ENCODE measurements around the gene PPP6R2.
A peak's percentile ranks its signal among the peaks of the same experiment; 100 is the strongest.
"Not testable (repeated sequence)": the region's sequence is repeated elsewhere in the genome, so short reads cannot be mapped to it uniquely, and the experiment has no call there.

PPP6R2 gene

DNA sequence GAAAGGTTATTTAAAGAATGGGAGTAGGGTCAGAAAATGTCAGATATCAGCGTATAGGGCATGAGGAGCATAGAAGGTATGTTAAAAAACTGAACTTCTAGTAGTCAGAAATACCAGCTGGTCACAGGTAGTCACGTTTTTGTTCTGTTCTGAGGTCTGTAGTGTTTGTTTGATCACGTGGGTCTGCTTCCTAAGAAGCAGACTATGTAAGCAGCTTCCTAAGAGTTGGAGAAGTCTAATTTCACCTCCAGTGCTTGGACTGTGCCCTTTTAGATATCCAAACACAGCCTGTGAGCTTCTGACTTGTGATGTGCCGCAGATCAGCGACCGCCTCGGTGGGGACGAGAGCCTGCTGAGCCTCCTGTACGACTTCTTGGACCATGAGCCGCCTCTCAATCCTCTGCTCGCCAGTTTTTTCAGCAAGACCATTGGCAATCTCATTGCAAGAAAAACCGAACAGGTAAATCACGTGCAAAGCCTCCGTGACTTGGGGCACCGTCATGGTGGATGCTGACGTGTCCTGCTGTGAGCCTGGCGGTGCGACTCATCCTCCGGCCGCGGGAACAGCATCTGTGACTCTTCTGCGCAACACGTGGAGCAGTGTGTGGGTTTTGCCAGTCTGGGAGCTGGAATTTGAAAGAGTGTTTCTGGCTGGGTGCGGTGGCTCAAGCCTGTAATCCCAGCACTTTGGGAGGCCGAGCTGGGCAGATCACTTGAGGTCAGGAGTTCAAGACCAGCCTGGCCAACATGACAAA is 63.5 kb downstream of the PPP6R2 start:
- no peak for DNase-seq

DNA sequence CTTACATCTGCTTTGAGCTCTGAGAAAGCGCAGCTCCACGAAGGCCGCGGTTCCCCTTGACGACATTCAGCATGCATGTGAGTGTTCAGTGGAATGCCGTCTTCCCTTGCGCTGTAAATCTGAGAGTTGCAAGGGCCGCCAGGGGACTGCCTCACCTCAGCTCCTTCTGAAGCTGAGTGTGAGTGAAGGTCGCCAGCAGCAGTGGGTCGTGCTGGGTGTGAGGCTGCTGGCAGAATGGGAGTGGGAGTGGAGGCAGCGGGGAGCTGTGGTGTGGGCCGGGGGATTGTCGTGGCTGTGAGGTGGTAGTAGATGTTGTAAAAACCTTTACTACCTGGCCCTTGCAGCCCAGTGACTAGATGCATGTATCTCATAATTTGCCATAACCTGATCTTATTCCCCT is 65.2 kb downstream of the PPP6R2 start:
- no peak for DNase-seq

DNA sequence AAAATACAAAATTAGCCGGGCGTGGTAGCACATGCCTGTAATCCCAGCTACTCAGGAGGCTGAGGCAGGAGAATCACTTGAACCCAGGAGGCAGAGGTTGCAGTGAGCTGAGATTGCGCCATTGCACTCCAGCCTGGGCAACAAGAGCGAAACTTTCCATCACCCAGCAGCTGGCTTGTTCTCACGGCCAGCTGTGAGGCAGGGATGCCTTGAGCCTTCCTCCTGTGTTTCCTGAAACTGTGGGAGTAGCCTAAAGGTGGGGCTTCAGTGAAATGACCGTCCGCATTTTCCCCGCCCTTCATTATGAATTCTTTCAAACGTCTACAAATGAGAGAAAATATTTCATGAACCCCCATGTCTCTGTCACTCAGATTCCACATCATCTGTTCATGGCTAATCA is 65.8 kb downstream of the PPP6R2 start:
- not testable (repeated sequence) for DNase-seq

DNA sequence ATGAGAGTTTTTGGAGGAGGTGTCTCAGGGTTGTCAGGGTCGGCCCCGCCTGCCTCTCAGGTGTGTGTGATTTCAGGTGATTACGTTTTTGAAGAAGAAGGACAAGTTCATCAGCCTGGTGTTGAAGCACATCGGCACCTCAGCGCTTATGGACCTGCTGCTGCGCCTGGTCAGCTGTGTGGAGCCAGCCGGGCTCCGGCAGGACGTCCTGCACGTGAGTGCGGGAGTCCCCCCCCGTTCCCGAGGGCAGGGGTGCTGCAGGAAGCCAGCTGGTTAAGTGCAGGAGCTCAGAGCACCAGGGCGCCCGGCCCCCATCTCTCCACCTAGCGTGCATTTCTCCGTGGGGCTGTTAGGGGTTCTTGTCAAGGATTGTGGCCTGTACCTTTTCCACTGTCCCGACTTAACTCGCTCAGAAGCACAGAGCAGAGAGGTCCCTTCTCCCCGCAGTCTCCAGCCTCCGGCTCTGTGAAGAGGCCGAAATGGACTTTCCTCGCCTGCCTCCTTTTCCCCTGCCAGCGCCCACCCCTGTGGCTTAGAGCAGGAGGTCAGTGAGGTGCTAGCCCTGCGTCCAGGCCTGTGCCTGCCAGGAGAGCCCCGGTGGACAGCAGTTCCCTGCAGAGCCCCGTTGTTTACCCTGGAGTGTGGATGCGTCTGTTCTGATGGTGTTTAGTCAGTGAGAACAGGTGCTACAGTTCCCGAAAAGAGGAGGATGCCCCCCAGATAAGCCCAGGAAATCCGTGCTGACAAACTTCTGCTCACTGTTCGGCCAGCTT is 71.5 kb downstream of the PPP6R2 start:
- no peak for DNase-seq

DNA sequence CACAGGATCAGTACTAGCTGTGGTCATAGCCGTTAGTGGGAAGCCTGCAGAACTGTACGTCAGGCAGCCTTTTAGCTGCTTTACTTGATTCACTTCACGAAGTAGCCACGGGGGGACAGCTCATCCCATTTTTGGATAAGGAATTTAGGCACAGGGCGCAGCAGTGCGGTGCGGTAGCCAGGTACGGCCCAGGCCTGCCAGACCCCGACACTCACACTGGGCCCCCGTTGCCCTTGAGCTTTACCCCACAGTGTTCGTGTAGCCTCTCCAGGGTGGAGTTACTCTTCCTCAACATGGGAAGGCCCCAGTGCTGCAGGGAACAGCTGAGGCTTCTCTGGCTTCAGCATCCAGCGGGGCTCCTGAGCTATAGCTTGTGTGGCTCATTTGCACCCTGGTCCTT is 72.3 kb downstream of the PPP6R2 start:
- no peak for DNase-seq

DNA sequence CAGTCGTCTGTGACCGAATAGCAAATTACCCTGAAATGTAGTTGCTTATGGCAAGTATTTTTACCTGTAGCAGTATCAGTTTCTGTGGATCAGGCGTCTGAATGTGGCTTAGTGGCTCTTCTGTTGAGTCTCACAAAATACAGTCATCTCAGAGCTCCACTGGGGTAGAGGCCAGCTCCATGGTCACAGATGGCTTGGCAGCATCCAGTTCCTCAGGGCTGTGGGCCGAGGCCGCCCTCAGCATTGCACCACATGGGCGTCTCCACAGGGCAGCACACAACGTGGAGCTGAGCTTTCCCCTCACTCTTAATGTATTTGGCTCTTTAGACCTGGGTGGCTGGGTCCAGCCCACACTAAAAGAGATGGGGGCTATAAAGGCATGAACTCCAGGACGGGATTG is 73.9 kb downstream of the PPP6R2 start:
- peak; percentile 49 to 73 for DNase-seq

DNA sequence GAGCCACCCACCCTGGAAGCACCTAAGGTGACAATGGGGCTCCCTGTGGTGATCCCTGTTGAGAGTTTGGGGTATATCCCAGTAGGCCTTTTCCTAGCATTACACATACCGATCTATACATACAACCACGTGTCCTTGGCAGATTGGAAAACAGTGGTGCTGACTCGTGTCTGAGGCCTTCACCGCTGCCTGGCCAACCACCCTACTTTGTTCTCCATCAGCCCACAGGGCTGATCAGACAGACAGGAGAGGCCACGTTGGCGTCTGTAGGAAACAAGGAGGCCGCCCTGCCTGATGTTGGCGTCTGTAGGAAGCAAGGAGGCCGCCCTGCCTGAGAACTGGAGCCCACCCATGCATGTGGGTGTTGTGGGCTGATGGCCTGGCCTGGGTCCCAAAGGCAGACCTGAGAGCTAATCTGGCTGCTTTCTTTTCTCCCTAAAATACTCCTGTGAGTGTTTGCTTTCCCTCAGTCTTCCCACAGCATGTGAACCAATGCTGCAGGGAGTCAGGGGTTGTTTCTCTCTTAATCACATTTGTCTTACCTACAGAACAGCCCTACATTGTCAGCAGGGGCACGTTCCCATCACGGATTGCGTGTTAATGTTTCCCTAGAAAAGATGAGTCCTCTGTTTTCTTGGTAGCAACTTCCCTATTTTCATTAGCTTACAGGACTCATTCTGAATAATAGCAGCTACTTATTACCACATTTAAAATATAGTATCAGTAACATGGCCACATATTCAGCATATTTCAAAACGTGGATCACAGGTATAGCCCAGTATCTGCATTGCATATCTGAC is 74.5 kb downstream of the PPP6R2 start:
- no peak for DNase-seq

DNA sequence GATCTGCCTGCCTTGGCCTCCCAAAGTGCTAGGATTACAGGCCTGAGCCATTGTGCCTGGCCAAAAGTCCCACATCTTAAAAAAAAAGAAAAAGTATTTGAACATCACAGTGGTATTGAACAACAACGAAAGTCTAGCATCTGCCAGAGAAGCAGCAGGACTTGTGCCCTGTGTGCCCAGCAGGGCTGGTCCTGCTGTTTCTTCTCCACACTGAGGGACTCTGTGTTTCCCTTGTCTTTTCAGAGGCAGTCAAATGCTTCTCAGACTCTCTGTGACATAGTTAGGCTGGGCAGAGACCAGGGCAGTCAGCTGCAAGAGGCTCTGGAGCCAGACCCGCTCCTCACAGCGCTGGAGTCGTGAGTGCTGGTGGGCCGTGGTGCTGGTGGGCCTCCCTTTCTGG is 75.5 kb downstream of the PPP6R2 start:
- DNase-seq: no peak

DNA sequence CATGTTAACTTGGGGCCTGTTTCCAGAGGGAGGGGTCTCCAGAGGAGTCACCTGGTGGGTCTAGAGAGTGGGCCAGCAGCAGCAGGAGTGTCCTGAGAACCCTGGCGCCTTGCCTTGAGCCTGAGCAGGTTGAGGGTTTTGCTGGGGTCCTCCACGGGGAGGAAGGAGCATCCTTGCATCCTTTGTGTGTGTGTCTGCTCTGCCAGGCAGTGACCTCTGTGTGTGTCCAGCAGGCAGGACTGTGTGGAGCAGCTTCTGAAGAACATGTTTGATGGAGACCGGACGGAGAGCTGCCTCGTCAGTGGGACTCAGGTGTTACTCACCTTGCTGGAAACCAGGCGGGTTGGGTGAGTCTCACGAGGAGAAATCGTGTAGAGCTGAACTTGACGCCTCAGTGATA is 76.0 kb downstream of the PPP6R2 start:
- no peak for DNase-seq

DNA sequence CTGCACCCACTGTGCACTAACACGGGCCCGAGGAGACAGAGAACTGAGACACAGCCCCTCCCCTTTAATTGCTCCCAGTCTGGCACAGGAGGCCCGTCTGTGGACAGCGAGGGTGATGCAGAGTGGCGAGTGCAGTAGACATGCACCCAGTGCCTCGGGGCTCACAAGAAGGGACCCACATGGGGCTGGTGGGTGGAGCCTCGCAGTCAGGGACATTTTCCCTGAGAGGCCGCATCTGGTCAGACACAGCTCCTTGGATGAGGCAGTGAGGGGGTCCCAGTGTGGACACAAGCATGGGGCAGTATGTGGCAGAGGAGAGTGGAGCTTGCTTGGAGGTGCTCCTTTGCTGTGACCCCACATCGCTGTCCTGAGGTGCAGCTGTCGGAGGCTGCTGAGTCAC is 76.9 kb downstream of the PPP6R2 start:
- no peak for DNase-seq

DNA sequence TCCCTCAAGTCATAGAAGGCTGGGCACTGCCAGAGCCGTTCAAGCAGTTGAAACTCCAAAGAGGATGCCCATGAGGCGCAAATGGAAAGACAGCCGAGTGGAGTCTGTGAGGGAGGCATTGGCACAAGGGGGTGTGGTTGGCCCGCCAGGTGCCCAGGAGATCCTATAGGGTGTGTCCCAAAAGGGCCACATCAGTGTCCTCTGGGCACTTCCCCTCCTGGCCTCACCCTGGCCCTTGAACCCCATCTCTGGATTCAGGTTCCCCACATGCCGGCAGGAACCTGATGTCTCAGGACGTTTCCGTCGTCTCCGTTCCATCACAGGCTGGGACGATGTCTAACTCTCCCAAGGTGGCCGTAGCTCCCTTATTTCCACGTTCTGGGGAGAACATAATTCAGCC is 77.5 kb downstream of the PPP6R2 start:
- no peak for DNase-seq

DNA sequence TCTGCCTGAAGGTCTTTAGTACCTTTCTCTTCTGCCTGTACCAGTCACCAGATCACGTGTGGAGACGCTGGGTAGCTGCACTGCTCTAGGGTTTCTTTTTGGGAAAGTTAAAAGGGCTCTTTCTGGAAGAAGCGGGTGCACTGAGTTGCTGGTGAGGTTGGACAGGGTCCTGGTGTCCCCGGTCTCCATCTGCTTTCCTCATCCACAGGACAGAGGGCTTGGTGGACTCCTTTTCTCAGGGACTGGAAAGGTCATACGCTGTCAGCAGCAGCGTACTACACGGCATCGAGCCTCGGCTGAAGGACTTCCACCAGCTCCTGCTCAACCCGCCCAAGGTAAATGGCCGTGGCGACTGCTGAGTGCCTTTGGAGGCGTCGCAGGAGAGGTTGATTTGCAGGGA is 78.9 kb downstream of the PPP6R2 start:
- DNase-seq: no peak

DNA sequence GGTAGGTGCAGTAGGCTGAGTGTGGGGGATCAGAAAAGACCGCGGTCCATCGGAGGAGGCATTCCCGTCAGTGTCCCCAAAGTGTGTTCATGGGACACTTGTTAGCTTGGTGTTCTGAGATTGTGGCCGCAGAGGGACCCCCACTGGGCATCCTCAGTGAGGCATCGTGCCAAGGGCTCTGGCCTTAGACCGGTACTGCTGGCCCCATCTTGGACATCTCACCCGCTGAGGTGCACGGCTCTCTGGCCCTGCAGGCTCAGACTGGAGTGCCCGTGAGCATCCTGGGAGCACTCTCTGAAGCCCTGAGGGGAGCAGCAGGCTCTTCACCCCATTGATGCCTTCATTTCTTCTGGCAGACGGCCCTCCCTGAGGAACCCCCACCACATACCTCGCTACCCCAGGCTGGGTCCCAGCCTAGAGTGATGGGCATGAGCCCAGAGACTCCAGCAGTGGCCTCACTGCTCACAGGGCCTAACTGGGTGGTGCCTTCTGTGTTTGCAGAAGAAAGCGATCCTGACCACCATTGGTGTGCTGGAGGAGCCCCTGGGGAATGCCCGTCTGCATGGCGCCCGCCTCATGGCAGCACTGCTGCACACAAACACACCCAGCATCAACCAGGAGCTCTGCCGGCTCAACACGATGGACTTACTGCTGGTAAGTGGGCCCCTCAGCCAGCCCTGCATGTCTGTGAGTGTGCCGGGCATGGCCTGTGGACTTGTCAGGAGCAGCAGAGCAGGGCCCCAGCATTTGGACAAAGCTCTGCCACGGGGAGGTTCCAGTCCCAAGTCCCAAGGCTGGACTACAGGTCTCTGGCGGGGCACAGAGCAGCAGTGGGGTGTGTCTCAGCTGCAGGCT is 80.1 kb downstream of the PPP6R2 start:
- no peak for DNase-seq

DNA sequence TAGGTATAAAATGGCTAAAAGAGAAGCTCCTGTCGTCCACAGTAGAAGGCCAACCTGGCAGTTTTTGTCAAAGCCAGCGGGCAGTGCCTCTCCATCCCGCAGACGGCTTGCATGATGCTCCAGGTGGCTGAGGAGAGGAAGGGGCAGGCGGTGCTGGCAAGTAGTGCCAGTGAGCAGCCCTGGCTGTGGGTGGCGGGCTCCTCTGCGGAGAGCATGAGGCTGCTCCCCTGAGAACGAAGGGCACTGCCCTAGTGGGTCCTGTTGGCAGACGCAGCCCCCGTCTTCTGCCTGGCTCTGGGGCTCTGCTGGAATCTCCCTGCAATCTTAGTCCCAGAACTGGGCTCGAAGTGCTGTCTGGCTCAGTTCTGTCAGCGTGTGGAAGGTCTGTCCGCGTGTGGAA is 80.8 kb downstream of the PPP6R2 start:
- no peak for DNase-seq

DNA sequence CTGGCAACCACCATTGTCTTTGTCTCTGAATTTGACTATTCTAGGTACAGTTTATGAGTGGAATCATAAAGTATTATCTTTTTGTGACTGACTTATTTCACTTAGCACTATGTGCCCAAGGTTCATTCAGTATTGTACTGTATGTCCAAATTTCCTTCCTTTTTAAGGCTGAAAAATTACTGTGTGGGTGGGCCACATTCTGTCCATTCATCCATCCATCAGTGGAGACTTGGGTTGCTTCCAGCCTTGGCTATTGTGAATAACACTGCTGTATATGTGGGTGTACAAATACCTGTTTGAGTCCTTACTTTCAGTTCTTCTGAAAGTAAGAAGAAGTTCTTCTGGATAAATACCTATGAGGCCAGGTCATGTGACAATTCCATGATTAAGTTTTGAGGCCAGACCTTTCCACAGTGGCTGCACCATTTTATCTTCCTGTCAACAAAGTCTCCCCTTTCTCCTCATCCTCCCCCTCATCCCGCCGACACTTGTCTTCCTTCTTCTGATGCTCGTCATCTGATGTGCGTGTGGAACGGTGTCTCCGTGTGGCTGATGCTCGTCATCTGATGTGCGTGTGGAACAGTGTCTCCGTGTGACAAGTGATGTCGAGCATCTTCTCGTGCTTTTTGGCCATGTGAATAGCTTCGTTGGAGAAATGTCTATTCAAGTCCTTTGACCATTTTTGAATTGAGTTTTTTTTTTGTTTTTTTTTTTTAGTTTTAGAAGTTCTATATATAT is 82.2 kb downstream of the PPP6R2 start:
- no peak for DNase-seq

DNA sequence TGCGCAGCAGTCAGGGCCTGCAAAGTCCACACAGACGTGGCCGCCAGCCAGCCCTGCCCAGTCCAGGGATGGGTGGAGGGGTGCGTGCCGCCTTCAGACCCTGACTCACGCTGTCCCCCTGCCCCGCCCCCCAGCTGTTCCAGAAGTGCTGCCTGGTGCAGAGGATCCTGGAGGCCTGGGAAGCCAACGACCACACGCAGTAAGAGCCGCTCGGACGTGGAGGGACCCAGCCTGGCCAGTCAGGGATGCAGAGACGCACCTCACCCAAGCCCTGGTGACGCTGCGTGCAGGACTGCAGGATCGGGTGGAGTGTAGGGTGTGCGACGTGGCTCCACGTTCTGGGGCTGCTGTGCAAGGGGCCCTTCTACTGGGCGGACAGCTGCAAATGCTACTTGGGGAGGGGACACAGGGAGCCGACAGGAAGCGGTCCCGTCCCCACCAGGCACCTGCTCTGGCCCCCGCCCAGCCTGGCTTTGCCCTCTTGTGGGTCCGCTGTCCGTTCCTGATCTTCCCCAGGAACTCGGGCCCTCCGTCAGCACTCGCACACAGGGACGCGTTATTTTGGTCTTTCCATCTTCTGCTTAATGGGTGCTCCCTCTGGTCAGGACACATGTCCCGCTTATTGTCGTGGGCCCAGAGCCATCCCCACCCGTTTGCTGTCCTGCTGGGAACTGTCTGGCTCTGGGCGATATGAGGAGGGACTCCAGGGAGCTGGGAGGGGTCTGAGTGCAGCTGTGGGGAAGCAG is 89.2 kb downstream of the PPP6R2 start:
- DNase-seq: no peak

DNA sequence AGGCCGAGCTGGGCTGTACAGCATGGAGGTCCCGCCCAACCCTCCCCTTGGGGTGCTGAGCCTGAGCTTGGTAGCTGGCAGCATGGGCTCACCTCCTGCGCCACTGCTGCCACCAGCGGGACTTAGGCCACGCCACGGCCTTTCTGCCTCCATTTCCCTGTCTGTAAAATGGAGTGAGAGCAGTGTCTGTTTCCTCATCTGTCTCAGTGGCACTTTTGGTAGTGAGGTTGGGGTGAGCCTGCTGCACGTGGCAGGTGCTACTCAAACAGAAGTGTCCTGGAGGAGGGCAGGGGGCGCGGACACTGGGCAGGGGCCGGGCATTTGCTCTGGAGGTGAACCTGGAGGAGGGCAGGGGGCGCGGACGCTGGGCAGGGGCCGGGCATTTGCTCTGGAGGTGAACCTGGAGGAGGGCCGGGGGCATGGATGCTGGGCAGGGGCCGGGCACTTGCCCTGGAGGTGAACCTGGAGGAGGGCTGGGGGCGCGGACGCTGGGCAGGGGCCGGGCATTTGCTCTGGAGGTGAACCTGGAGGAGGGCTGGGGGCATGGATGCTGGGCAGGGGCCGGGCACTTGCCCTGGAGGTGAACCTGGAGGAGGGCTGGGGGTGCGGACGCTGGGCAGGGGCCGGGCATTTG is 89.9 kb downstream of the PPP6R2 start:
- not testable (repeated sequence) for DNase-seq

DNA sequence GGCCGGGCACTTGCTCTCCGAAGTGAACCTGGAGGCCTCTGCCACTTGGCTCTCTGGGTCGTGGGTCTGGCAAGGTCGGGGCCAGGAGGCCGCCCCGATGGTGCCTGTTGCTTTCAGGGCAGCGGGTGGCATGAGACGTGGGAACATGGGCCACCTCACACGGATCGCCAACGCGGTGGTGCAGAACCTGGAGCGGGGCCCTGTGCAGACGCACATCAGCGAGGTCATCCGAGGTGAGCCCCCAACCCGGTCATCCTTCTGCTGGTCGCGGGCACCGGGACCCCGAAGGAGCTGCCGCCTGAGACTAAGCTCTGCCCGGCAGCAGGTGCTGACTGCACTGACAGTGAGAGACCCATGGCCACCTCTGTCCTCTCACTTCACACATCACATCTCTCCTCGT is 91.7 kb downstream of the PPP6R2 start:
- no peak for DNase-seq

DNA sequence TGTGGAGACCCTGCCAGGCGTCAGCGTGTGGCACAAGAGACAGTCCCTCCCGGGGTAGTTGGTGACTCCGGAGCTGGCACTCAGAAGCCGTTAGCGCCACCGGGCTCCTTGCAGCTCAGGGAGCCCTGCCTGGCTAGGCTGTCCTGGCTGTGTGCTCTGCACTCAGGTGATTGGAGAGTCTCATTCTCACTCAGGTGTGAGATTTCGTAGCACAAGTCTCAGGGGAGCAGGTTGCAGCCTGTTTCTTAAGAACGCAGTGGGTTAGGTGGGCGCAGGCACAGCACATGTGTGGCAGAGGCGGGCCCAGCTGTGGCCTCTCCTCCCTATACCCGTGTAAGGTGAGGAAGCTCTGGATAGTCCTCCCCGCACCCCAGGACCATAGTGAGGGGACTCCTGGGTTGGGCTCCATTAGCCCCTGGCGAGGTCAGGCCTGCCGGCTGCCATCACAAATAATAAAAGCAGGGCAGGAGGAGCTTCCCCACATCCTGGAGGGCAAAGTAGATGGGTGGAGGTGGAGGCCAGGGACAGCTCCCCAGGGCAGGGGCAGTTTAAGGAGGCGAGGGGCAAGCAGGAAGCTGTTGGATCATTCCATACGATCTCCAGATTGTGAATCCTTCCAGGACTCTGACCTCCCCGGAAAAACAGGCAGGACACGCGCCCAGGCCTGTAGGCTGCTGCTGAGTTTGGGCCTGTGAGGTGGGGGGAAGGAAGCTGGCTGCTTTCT is 92.3 kb downstream of the PPP6R2 start:
- no peak for DNase-seq

Data from cerebellar nuclear complex (tissue), 1 donor.